Gastrocnemius medialis (tissue), 4 donors: ENCODE data around the gene SMIM23.

Source experiments
- POLR2A ChIP-seq, 2 donors: fragments of 450-650 bp; IDR thresholded peaks; one replicate each; pipeline ENCODE4 v1.6.1; 2017; ENCODE audit warnings: antibody characterized with exemption in 2 of 2, mild to moderate bottlenecking in 2 of 2, moderate library complexity in 2 of 2
- TF ChIP-seq, protein P1 (sequence below), 5 experiments: fragments of 450-650 bp in 3 of 5; fragments of 200-600 bp in 2 of 5; sonication (generic) in 2 of 5; IDR thresholded peaks in 4 of 5; conservative IDR thresholded peaks in 1 of 5; 1 replicate in 4 of 5; 2 replicates in 1 of 5; pipeline ENCODE4 v1.5.1; 2016 to 2019; ENCODE audit warnings: antibody characterized with exemption in 5 of 5, mild to moderate bottlenecking in 3 of 5, moderate library complexity in 3 of 5

GRCh38 chr5:171748720-171749119 lies 36.9 kb upstream of the SMIM23 start:
- TF ChIP-seq POLR2A (IDR thresholded peaks at IDR 0.05): no peak
- TF ChIP-seq, protein P1, sequence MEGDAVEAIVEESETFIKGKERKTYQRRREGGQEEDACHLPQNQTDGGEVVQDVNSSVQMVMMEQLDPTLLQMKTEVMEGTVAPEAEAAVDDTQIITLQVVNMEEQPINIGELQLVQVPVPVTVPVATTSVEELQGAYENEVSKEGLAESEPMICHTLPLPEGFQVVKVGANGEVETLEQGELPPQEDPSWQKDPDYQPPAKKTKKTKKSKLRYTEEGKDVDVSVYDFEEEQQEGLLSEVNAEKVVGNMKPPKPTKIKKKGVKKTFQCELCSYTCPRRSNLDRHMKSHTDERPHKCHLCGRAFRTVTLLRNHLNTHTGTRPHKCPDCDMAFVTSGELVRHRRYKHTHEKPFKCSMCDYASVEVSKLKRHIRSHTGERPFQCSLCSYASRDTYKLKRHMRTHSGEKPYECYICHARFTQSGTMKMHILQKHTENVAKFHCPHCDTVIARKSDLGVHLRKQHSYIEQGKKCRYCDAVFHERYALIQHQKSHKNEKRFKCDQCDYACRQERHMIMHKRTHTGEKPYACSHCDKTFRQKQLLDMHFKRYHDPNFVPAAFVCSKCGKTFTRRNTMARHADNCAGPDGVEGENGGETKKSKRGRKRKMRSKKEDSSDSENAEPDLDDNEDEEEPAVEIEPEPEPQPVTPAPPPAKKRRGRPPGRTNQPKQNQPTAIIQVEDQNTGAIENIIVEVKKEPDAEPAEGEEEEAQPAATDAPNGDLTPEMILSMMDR (IDR thresholded peaks at IDR 0.05 in 4 of 5, conservative IDR thresholded peaks at IDR 0.05 in 1 of 5): no peak
